H1 (cell line): ENCODE measurements around the gene C6orf136. TPM values are rescaled to one million over a fixed set of nuclear protein-coding genes. Genes with fewer than 3 reads are reported as not detected.

ENCODE experiments used
- SAP30 ChIP-seq: fragments of 300-600 bp; sonication (generic); IDR thresholded peaks from 2 replicates; pipeline ENCODE4 v1.7.1; 2012; ENCODE audit warnings: low read length, moderate library complexity, mild to moderate bottlenecking, inconsistent platforms; ENCODE audit not compliant: insufficient read depth, insufficient replicate concordance
- SIRT6 ChIP-seq: IDR thresholded peaks from one replicate; pipeline ENCODE4 v1.7.1; 2012; ENCODE audit warnings: low read length, inconsistent platforms
- polyA plus RNA-seq, 7 experiments: library from polyadenylated mRNA; depleted of rRNA in 3 of 7; stranded (reverse) in 5 of 7; unstranded in 2 of 7; fragments of >200 nt in 5 of 7; fragments of 200-250 nt in 2 of 7; gene quantifications; 1 replicate in 5 of 7; 2 replicates in 1 of 7; 4 replicates in 1 of 7; pipeline versions ENCODE4 v1.2.1 to v1.2.3, GENCODE V29; 2011 to 2013; ENCODE audit warnings: missing spikeins in 2 of 7, mixed read lengths in 2 of 7
- total RNA-seq: library from RNA; stranded (reverse); fragmentation: NEBNext Ultra II Directional; extraction: Animal tissue kit (Norgen Biotek cat#: 25700); gene quantifications from 2 replicates; pipeline ENCODE4 v1.2.1, GENCODE V29; 2021
- TF ChIP-seq, protein P1 (sequence below): IDR thresholded peaks from 2 replicates; pipeline ENCODE4 v1.6.1; 2011; ENCODE audit warnings: low read depth, mild to moderate bottlenecking, low read length; ENCODE audit not compliant: insufficient read depth

The C6orf136 gene
- total and polyA plus RNA-seq, 2 of the 8 experiments (the other 6 are each of a cell fraction or from before 2014, with no cell fraction given): 20.8 to 23.1 TPM

DNA sequence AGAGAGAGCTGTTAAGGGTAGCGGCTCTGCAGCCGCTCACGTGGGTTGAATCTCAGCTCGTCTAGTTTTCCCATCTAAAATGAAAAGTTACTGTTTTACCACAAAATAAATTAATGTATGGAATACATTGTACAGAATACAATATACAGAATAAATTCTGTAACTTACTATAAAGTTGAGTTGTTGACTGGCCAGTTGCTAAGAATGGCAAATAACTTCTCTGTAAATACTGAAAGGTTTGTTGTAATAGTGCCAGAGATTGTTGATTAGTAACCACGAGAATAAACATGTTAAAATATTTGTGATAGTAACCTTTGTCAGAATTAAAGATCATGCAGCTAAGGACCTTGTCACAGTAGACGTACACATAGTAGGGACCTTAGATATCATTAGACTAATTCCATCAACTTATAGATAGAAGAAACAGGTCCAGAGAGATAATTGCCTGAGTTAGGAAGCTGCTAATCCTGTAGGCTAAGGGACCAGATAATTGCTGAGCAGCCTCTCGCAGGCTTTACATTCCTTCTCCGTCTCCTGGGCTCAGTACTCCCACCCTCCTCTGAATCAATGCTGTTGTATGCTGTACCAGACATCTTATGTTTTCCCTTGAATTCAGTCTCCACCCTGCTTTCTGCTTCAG lies 44.4 kb downstream of the C6orf136 start (continued):
- TF ChIP-seq SIRT6: no peak
- TF ChIP-seq, protein P1, sequence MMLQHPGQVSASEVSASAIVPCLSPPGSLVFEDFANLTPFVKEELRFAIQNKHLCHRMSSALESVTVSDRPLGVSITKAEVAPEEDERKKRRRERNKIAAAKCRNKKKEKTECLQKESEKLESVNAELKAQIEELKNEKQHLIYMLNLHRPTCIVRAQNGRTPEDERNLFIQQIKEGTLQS: no peak
- TF ChIP-seq SAP30: no peak
